Activated T-helper 9 cell treated with anti-CD3 and anti-CD28 coated beads, Interleukin-2, amount 50 U/mL, for 16 hours (primary cell): ENCODE results near the gene DPH2.
A peak's percentile ranks its signal among the peaks of the same experiment; 100 is the strongest.

Experiments
- DNase-seq: peaks from one replicate; pipeline ENCODE4 v3.0.0-alpha.2; 2020; ENCODE audit warnings: low read depth

Gene DPH2

GRCh38 chr1:43969746-43970466, at the start of gene DPH2:
DPH2 (plus strand) TSS chr1:43970010; CDS start chr1:43970176, 166 bp downstream.
- peak; percentile 94 for DNase-seq

GRCh38 chr1:43921022-43921421, 48.8 kb upstream of the DPH2 start:
- no peak for DNase-seq

- DNase-seq = no peak
Observed at GRCh38 chr1:43924516-43924915, 45.3 kb upstream of the DPH2 start.

GRCh38 chr1:43925846-43926245, 44.0 kb upstream of the DPH2 start:
- DNase-seq = no peak

GRCh38 chr1:43930168-43930948, 39.5 kb upstream of the DPH2 start:
- DNase-seq = no peak

GRCh38 chr1:43930949-43931275, 38.9 kb upstream of the DPH2 start:
- DNase-seq = no peak

GRCh38 chr1:43931711-43932660, 37.8 kb upstream of the DPH2 start:
- DNase-seq = no peak

GRCh38 chr1:43932786-43933385, 36.9 kb upstream of the DPH2 start:
- no peak for DNase-seq

- DNase-seq = no peak
Observed at GRCh38 chr1:43933386-43934100, 36.3 kb upstream of the DPH2 start, which contains the start of gene ARTN. ARTN (plus strand) TSS chr1:43933801; CDS start chr1:43935657, 1,856 bp downstream.

GRCh38 chr1:43934101-43934985, 35.5 kb upstream of the DPH2 start:
- peak; percentile 23 for DNase-seq

- DNase-seq = no peak
Observed at GRCh38 chr1:43934986-43935324, 34.9 kb upstream of the DPH2 start.

GRCh38 chr1:43935711-43936427, 33.9 kb upstream of the DPH2 start:
- no peak for DNase-seq

- no peak for DNase-seq
Observed at GRCh38 chr1:43936431-43937151, 33.2 kb upstream of the DPH2 start.

GRCh38 chr1:43937179-43937865, 32.5 kb upstream of the DPH2 start:
- DNase-seq = no peak

GRCh38 chr1:43938383-43938782, 31.4 kb upstream of the DPH2 start:
- DNase-seq = no peak

GRCh38 chr1:43938892-43939587, 30.8 kb upstream of the DPH2 start:
- DNase-seq = no peak

- DNase-seq = no peak
Observed at GRCh38 chr1:43942411-43942810, 27.4 kb upstream of the DPH2 start.

GRCh38 chr1:43944860-43945259, 24.9 kb upstream of the DPH2 start:
- no peak for DNase-seq
